HepG2 (cell line): Measurements from ENCODE around the gene TRPC3. TPM values are rescaled to one million over a fixed set of nuclear protein-coding genes. Genes with fewer than 3 reads are reported as not detected.

Experiments
- ATAC-seq: fragments of 200-7000 bp; cut with Tn5 transposase; 3 replicates; pipeline ENCODE4 v1.9.1; 2020; ENCODE audit warnings: mild to moderate bottlenecking, moderate library complexity
- BruUV-seq: library from RNA; stranded (reverse); fragments of 400-500 nt; replicated peaks from 2 replicates; lab custom pipeline; 2021; lab: Mats Ljungman, UMichigan
- CTCF ChIA-PET: fragments of 300-600 bp; formaldehyde crosslinking; extraction: SDS; loops from one replicate; lab custom pipeline; 2021; ENCODE audit warnings: low total read pairs, inconsistent platforms, low intra/inter-chr PET ratio; lab: Yijun Ruan, JAX
- POLR2A ChIA-PET: fragments of 350-600 bp; sonication (Branson Sonifier 250); formaldehyde crosslinking; loops from one replicate; lab custom pipeline; 2020; ENCODE audit warnings: antibody characterized with exemption, inconsistent platforms; lab: Yijun Ruan, JAX
- DNase-seq: peaks from one replicate; pipeline ENCODE4 v3.0.0-alpha.2; 2015; ENCODE audit warnings: low spot score
- FAIRE-seq: peaks from 3 replicates; lab custom pipeline; 2011; peaks lifted over from hg19 to GRCh38; lab: Jason Lieb, UNC
- H2AFZ ChIP-seq: one replicate; pipeline ENCODE4 v1.6.1; 2011; ENCODE audit warnings: low read length, inconsistent platforms
- H3K27ac ChIP-seq: fragments of 300-600 bp; 3 replicates; pipeline ENCODE4 v1.8.0; 2011; ENCODE audit warnings: mixed run types, mild to moderate bottlenecking, mixed read lengths, low read length, inconsistent platforms; ENCODE audit not compliant: insufficient read depth; ENCODE audit errors: extremely low read length
- H3K27me3 ChIP-seq, 2 experiments: fragments of 200-600 bp in 1 of 2; 2 replicates in 1 of 2; 3 replicates in 1 of 2; pipeline versions ENCODE4 v1.6.0 to v1.8.0; 2011; ENCODE audit warnings: low read length in 2 of 2, mild to moderate bottlenecking in 2 of 2, moderate library complexity in 2 of 2, inconsistent platforms in 1 of 2; ENCODE audit not compliant: insufficient read depth in 2 of 2, control insufficient read depth in 1 of 2
- H3K36me3 ChIP-seq, 2 experiments: fragments of 200-600 bp in 1 of 2; replicated peaks in 1 of 2; 2 replicates in 1 of 2; 3 replicates in 1 of 2; pipeline versions ENCODE4 v1.5.1 to v1.8.0; 2011; ENCODE audit warnings: low read length in 2 of 2, inconsistent platforms in 1 of 2; ENCODE audit not compliant: insufficient read depth in 2 of 2, control insufficient read depth in 1 of 2
- H3K4me1 ChIP-seq: 2 replicates; pipeline ENCODE4 v1.5.1; 2012; ENCODE audit warnings: low read length, inconsistent platforms; ENCODE audit not compliant: insufficient read depth
- H3K4me2 ChIP-seq: 2 replicates; pipeline ENCODE4 v1.6.0; 2011; ENCODE audit warnings: low read depth, low read length, inconsistent platforms
- H3K4me3 ChIP-seq, 3 experiments: fragments of 200-600 bp in 1 of 3; sonication (generic), shearing (Covaris generic) in 1 of 3; replicated peaks in 1 of 3; 2 replicates each; pipeline ENCODE4 v1.5.1; 2011 to 2016; ENCODE audit warnings: low read length in 3 of 3, inconsistent platforms in 2 of 3, low read depth in 2 of 3, mild to moderate bottlenecking in 2 of 3, control low read depth in 1 of 3, mixed read lengths in 1 of 3; ENCODE audit not compliant: insufficient read depth in 1 of 3
- H3K79me2 ChIP-seq: one replicate; pipeline ENCODE4 v1.6.1; 2011; ENCODE audit warnings: low read length, inconsistent platforms; ENCODE audit not compliant: insufficient read depth
- H3K9ac ChIP-seq: 2 replicates; pipeline ENCODE4 v1.6.0; 2011; ENCODE audit warnings: mild to moderate bottlenecking, low read depth, low read length, inconsistent platforms; ENCODE audit not compliant: insufficient read depth
- H3K9me3 ChIP-seq: 2 replicates; pipeline ENCODE4 v1.5.1; 2012; ENCODE audit warnings: mild to moderate bottlenecking, low read length
- H4K20me1 ChIP-seq: 2 replicates; pipeline ENCODE4 v1.6.0; 2011; ENCODE audit warnings: inconsistent platforms, mild to moderate bottlenecking, low read length, moderate library complexity; ENCODE audit not compliant: insufficient read depth
- BRD4 ChIP-seq: sonication (generic); formaldehyde crosslinking; IDR thresholded peaks from 2 replicates; pipeline ENCODE4 v1.4.0; 2020; ENCODE audit warnings: missing genetic modification reagents
- DNMT3B ChIP-seq: conservative IDR thresholded peaks from 2 replicates; pipeline ENCODE4 v1.6.1; 2016; ENCODE audit warnings: missing biosample characterization, control low read depth
- NR1H2 ChIP-seq: sonication (generic); formaldehyde crosslinking; IDR thresholded peaks from 2 replicates; pipeline ENCODE4 v1.8.1; 2022; ENCODE audit warnings: low read depth, missing genetic modification reagents, borderline replicate concordance
- SKI ChIP-seq: fragments of 450-650 bp; IDR thresholded peaks from one replicate; pipeline ENCODE4 v1.6.1; 2018; ENCODE audit warnings: mild to moderate bottlenecking; ENCODE audit not compliant: partially characterized antibody
- ZNF230 ChIP-seq: sonication (generic); formaldehyde crosslinking; IDR thresholded peaks from 2 replicates; pipeline ENCODE4 v1.4.0; 2020; ENCODE audit warnings: mild to moderate bottlenecking, missing genetic modification reagents
- ZNF629 ChIP-seq: sonication (generic); formaldehyde crosslinking; conservative IDR thresholded peaks from 2 replicates; pipeline ENCODE4 v1.5.0; 2020; ENCODE audit warnings: missing genetic modification reagents
- ZNF878 ChIP-seq: sonication (generic); formaldehyde crosslinking; IDR thresholded peaks from 2 replicates; pipeline ENCODE4 v1.8.1; 2023; ENCODE audit warnings: mild to moderate bottlenecking, missing genetic modification reagents, moderate library complexity
- WGBS: methylation state at CpG from one replicate; pipeline ENCODE4 v1.1.6; 2017; ENCODE audit warnings: low lambda C conversion rate; 5-methylcytosine and 5-hydroxymethylcytosine counted together
- in situ Hi-C: cut with HindIII; loops from 2 replicates; pipeline ENCODE4 v1.10.0; 2017; ENCODE audit warnings: low pct_unique_long_range_greater_than_20kb; ENCODE audit not compliant: extremely low pct_ligation_motif_present
- intact Hi-C: fragments of 100-400 bp; cut with micrococcal nuclease; formaldehyde crosslinking; loops from one replicate; pipeline ENCODE4 v1.10.0; 2022; ENCODE audit not compliant: unreplicated experiment
- polyA plus RNA-seq, 8 experiments: library from polyadenylated mRNA; depleted of rRNA in 3 of 8; stranded (reverse) in 7 of 8; unstranded in 1 of 8; fragments of >200 nt; fragmentation: Illumina TruSeq in 4 of 8; extraction: Trizol in 4 of 8; gene quantifications; 2 replicates each; pipeline versions ENCODE4 v1.2.1 to v1.2.3, GENCODE V29; 2011 to 2016; ENCODE audit warnings: low read depth in 4 of 8, missing spikeins in 1 of 8, mixed read lengths in 1 of 8; ENCODE audit not compliant: insufficient read depth in 1 of 8
- total RNA-seq, 5 experiments: library from RNA; depleted of rRNA; stranded (reverse); fragments of >200 nt; fragmentation: Illumina TruSeq; extraction: Trizol; gene quantifications; 2 replicates each; pipeline ENCODE4 v1.2.3, GENCODE V29; 2016; ENCODE audit warnings: low read depth in 1 of 5

The TRPC3 gene
- total and polyA plus RNA-seq, 2 of the 13 experiments (the other 11 are each of a cell fraction or from before 2014, with no cell fraction given), result not detected

DNA sequence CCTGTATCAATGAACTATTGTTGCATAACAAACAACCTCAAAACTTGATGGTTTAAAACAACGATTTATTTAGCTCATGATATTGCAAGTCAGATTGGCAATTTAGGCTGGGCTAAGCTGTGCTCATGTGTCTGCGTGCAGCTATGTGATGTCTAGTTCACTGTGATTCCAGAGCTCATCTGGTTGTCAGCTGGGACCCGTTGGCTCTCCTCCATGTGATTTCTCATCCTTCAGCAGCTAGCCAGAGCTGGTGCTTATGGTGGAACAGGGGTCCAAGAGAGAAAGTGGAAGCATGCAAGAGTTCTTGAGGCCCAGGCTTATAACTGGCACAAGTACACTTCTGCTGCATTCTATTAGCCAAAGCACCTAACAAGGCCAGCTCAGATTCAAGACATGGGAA lies 28.8 kb upstream of the TRPC3 start:
- no peak for TF ChIP-seq ZNF230 (CRISPR knock-in tag)
- no peak for TF ChIP-seq NR1H2 (CRISPR knock-in tag)
- no peak for TF ChIP-seq DNMT3B (CRISPR knock-in tag)
- TF ChIP-seq ZNF878 (CRISPR knock-in tag), result no peak
- no peak for TF ChIP-seq ZNF629 (CRISPR knock-in tag)
- no peak overlapping the region for H3K4me2 ChIP-seq
- H3K36me3 ChIP-seq, result no peaks in the 10 kb centered on the region
- in situ Hi-C loops, result no loop called here
- CTCF ChIA-PET, result no interaction called here
- no peaks in the 10 kb centered on the region for H3K9me3 ChIP-seq
- H3K27me3 ChIP-seq, result peaks cover 0 to 6% of the 10 kb centered on the region in 2 experiments; a peak in 1 of 5 replicates
- no peaks in the 10 kb centered on the region for H3K79me2 ChIP-seq
- H3K27ac ChIP-seq, result no peak overlapping the region
- no peak overlapping the region for H3K9ac ChIP-seq
- no peak overlapping the region for H2AFZ ChIP-seq
- 0% methylated on average over 2 of the region's 3 CpGs for whole genome bisulfite sequencing
- DNase-seq, result no peak
- no peak for ATAC-seq
- FAIRE-seq, result no peak
- no peaks in the 10 kb centered on the region for H4K20me1 ChIP-seq
- H3K4me3 ChIP-seq, result no peak overlapping the region
- intact Hi-C loops, result no loop called here
- no TSS peak for BruUV-seq
- POLR2A ChIA-PET, result no interaction called here
- H3K4me1 ChIP-seq, result no peaks in the 10 kb centered on the region

- no peaks in the 10 kb centered on the region for H3K36me3 ChIP-seq
- no peak overlapping the region for H2AFZ ChIP-seq
- no peaks in the 10 kb centered on the region for H3K4me1 ChIP-seq
- no peak for FAIRE-seq
- H3K79me2 ChIP-seq, result no peaks in the 10 kb centered on the region
- no peak overlapping the region for H3K4me2 ChIP-seq
- no peak overlapping the region for H3K4me3 ChIP-seq
- in situ Hi-C loops, result no loop called here
- 3% methylated on average over 2 of the region's 2 CpGs for WGBS
- TF ChIP-seq BRD4 (CRISPR knock-in tag) (no peak), SKI (no peak)
- H3K27ac ChIP-seq, result no peak overlapping the region
- no peak for DNase-seq
- H4K20me1 ChIP-seq, result no peaks in the 10 kb centered on the region
- CTCF ChIA-PET, result no interaction called here
- no TSS peak for BruUV-seq
- ATAC-seq, result no peak
- peaks cover 0 to 6% of the 10 kb centered on the region in 2 experiments; a peak in 1 of 5 replicates for H3K27me3 ChIP-seq
- no peaks in the 10 kb centered on the region for H3K9me3 ChIP-seq
- POLR2A ChIA-PET, result no interaction called here
- no peak overlapping the region for H3K9ac ChIP-seq
- intact Hi-C loops, result no loop called here
Measured at GRCh38 chr4:121978172-121978516, 26.3 kb upstream of the TRPC3 start.
